GM12878 (cell line): ENCODE results near the gene FCRLB. TPM values are rescaled to one million over a fixed set of nuclear protein-coding genes. Genes with fewer than 3 reads are reported as not detected.

Experiments
- ATAC-seq: fragments of 200-7000 bp; cut with Tn5 transposase; 3 replicates; pipeline ENCODE4 v1.9.1; 2020; ENCODE audit warnings: mild to moderate bottlenecking, moderate library complexity
- BruUV-seq: library from RNA; stranded (reverse); fragments of 400-500 nt; replicated peaks from 2 replicates; lab custom pipeline; 2021; lab: Mats Ljungman, UMichigan
- CTCF ChIA-PET: fragments of 300-600 bp; sonication (Branson Sonifier 250); formaldehyde crosslinking; extraction: SDS; loops from one replicate; lab custom pipeline; 2021; ENCODE audit warnings: inconsistent platforms; lab: Yijun Ruan, JAX
- POLR2A ChIA-PET: fragments of 350-600 bp; formaldehyde crosslinking; extraction: SDS; loops from one replicate; lab custom pipeline; 2021; ENCODE audit warnings: inconsistent platforms; lab: Charles Lee
- RAD21 ChIA-PET: fragments of 300-600 bp; sonication (Branson Sonifier 250); formaldehyde crosslinking; loops from one replicate; lab custom pipeline; 2023; ENCODE audit warnings: antibody characterized with exemption; ENCODE audit not compliant: unreplicated experiment; lab: Charles Lee
- SMC1A ChIA-PET: fragments of 300-600 bp; sonication (Branson Sonifier 250); formaldehyde crosslinking; loops from one replicate; lab custom pipeline; 2023; ENCODE audit not compliant: unreplicated experiment, uncharacterized antibody; lab: Charles Lee
- DNase-seq: peaks from one replicate; pipeline ENCODE4 v3.0.0-alpha.2; 2011; ENCODE audit warnings: low read depth, low spot score
- FAIRE-seq: peaks from 3 replicates; lab custom pipeline; 2011; peaks lifted over from hg19 to GRCh38; lab: Jason Lieb, UNC
- H2AFZ ChIP-seq: 2 replicates; pipeline ENCODE4 v1.6.0; 2011; ENCODE audit warnings: low read depth, low read length, control low read depth; ENCODE audit not compliant: control insufficient read depth
- H3K27ac ChIP-seq: 2 replicates; pipeline ENCODE4 v1.5.1; 2011; ENCODE audit warnings: control low read depth; ENCODE audit not compliant: control insufficient read depth, insufficient read depth
- H3K27me3 ChIP-seq, 2 experiments: replicated peaks in 1 of 2; 2 replicates each; pipeline versions ENCODE4 v1.6.0 to v1.6.1; 2011; ENCODE audit warnings: low read length in 1 of 2; ENCODE audit not compliant: control insufficient read depth in 2 of 2, insufficient read depth in 2 of 2
- H3K36me3 ChIP-seq, 2 experiments: 2 replicates each; pipeline ENCODE4 v1.5.1; 2011; ENCODE audit warnings: low read length in 1 of 2; ENCODE audit not compliant: control insufficient read depth in 2 of 2, insufficient read depth in 2 of 2
- H3K4me1 ChIP-seq: 2 replicates; pipeline ENCODE4 v1.6.1; 2011; ENCODE audit warnings: mild to moderate bottlenecking, low read length, moderate library complexity, mixed read lengths; ENCODE audit not compliant: control insufficient read depth, insufficient read depth
- H3K4me2 ChIP-seq: 2 replicates; pipeline ENCODE4 v1.6.0; 2011; ENCODE audit warnings: control low read depth; ENCODE audit not compliant: control insufficient read depth, insufficient read depth
- H3K4me3 ChIP-seq: fragments of 200-600 bp; sonication (generic); 2 replicates; pipeline ENCODE4 v1.5.1; 2016
- H3K79me2 ChIP-seq: 2 replicates; pipeline ENCODE4 v1.6.0; 2011; ENCODE audit warnings: low read length; ENCODE audit not compliant: control insufficient read depth, insufficient read depth
- H3K9ac ChIP-seq: 2 replicates; pipeline ENCODE4 v1.8.0; 2011; ENCODE audit warnings: low read length, control low read depth, mixed read lengths; ENCODE audit not compliant: control insufficient read depth, insufficient read depth
- H3K9me3 ChIP-seq: replicated peaks from 3 replicates; pipeline ENCODE4 v1.5.1; 2011; ENCODE audit warnings: mild to moderate bottlenecking, low read length; ENCODE audit not compliant: control insufficient read depth, insufficient read depth
- H4K20me1 ChIP-seq: 2 replicates; pipeline ENCODE4 v1.6.0; 2011; ENCODE audit not compliant: control insufficient read depth, insufficient read depth
- BMI1 ChIP-seq: fragments of 450-650 bp; IDR thresholded peaks from 2 replicates; pipeline ENCODE4 v1.6.1; 2016; ENCODE audit warnings: mild to moderate bottlenecking, moderate library complexity, borderline replicate concordance
- BRCA1 ChIP-seq: IDR thresholded peaks from 2 replicates; pipeline ENCODE4 v1.6.1; 2011; ENCODE audit warnings: low read depth, low read length, improper control_type of control experiment
- KAT2A ChIP-seq: conservative IDR thresholded peaks from 2 replicates; pipeline ENCODE4 v1.6.1; 2011; ENCODE audit warnings: low read depth, low read length; ENCODE audit not compliant: control insufficient read depth
- MEF2A ChIP-seq: IDR thresholded peaks from 2 replicates; pipeline ENCODE4 v1.6.1; 2011; ENCODE audit warnings: low read depth, mild to moderate bottlenecking, low read length, moderate library complexity; ENCODE audit not compliant: insufficient read depth
- NBN ChIP-seq: fragments of 450-650 bp; IDR thresholded peaks from 2 replicates; pipeline ENCODE4 v1.6.1; 2016
- PAX5 ChIP-seq: IDR thresholded peaks from 2 replicates; pipeline ENCODE4 v1.6.1; 2011; ENCODE audit warnings: low read depth, low read length, borderline replicate concordance
- SIN3A ChIP-seq: IDR thresholded peaks from 2 replicates; pipeline ENCODE4 v1.6.1; 2012; ENCODE audit warnings: low read depth, low read length, improper control_type of control experiment
- SMAD5 ChIP-seq: IDR thresholded peaks from 2 replicates; pipeline ENCODE4 v1.6.1; 2016; ENCODE audit warnings: antibody characterized with exemption, low read depth
- WGBS: methylation state at CpG from one replicate; pipeline ENCODE4 v1.1.6; 2016; ENCODE audit warnings: low lambda C conversion rate; ENCODE audit not compliant: insufficient replicate concordance, insufficient coverage; ENCODE audit errors: missing lambda C conversion rate; 5-methylcytosine and 5-hydroxymethylcytosine counted together
- in situ Hi-C: fragments of 300-500 bp; cut with MboI; formaldehyde crosslinking; loops from 9 replicates; pipeline ENCODE4 v1.14.3; 2018; ENCODE audit warnings: mixed read lengths
- intact Hi-C: fragments of 100-400 bp; cut with micrococcal nuclease; formaldehyde crosslinking; loops from one replicate; pipeline ENCODE4 v1.14.2; 2022; ENCODE audit not compliant: unreplicated experiment
- polyA plus RNA-seq, 11 experiments: library from polyadenylated mRNA; depleted of rRNA in 4 of 11; unstranded in 6 of 11; stranded (reverse) in 5 of 11; fragments of >200 nt; fragmentation: Nextera tagmentation in 4 of 11; fragmentation: Illumina TruSeq in 1 of 11; extraction: Ambion mirVana in 4 of 11; extraction: Trizol in 1 of 11; gene quantifications; 1 replicate in 1 of 11; 2 replicates in 10 of 11; pipeline versions ENCODE4 v1.2.1 to v1.2.3, GENCODE V29; 2011 to 2016; ENCODE audit warnings: inconsistent platforms in 2 of 11, missing spikeins in 2 of 11, low read depth in 1 of 11
- total RNA-seq, 4 experiments: library from RNA; depleted of rRNA in 3 of 4; stranded (reverse); fragments of >200 nt in 3 of 4; fragmentation: Illumina TruSeq in 1 of 4; extraction: Trizol in 1 of 4; gene quantifications; 2 replicates each; pipeline versions ENCODE4 v1.2.1 to v1.2.3, GENCODE V29; 2013 to 2021
- TF ChIP-seq, protein P1 (sequence below): fragments of 450-650 bp; IDR thresholded peaks from 2 replicates; pipeline ENCODE4 v1.6.1; 2014; ENCODE audit warnings: mild to moderate bottlenecking
- TF ChIP-seq, protein P2 (sequence below): fragments of 150-350 bp; IDR thresholded peaks from 2 replicates; pipeline ENCODE4 v1.6.1; 2016; ENCODE audit warnings: low read depth, low read length
- TF ChIP-seq, protein P3 (sequence below): fragments of 450-650 bp; formaldehyde crosslinking; IDR thresholded peaks from 2 replicates; pipeline ENCODE4 v1.4.0; 2022; ENCODE audit warnings: mild to moderate bottlenecking, moderate library complexity

The FCRLB gene
- total and polyA plus RNA-seq, 10 of the 15 experiments (the other 5 are each of a cell fraction or from before 2014, with no cell fraction given): 0.55 to 11.7 (median 5.6) TPM

DNA sequence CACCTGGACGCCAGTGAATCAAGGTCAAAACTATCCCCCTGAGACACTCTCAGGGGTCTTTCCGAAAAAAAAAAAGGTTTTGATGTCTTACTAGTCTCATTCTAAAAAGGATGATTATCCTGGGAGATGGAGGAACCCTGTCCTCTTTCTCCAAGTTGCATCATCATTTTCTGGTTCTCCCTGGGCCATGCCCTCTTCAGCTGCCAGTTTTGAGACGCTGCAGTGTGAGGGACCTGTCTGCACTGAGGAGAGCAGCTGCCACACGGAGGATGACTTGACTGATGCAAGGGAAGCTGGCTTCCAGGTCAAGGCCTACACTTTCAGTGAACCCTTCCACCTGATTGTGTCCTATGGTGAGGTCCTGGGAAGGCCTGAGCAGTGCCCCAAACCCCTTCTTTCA lies 10.8 kb upstream of the FCRLB start (continued):
- TF ChIP-seq PAX5: no peak
- no peak for TF ChIP-seq NBN
- TF ChIP-seq KAT2A: no peak
- TF ChIP-seq SMAD5: no peak
- no peak for TF ChIP-seq SIN3A
- TF ChIP-seq, protein P1, sequence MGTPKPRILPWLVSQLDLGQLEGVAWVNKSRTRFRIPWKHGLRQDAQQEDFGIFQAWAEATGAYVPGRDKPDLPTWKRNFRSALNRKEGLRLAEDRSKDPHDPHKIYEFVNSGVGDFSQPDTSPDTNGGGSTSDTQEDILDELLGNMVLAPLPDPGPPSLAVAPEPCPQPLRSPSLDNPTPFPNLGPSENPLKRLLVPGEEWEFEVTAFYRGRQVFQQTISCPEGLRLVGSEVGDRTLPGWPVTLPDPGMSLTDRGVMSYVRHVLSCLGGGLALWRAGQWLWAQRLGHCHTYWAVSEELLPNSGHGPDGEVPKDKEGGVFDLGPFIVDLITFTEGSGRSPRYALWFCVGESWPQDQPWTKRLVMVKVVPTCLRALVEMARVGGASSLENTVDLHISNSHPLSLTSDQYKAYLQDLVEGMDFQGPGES: no peak

DNA sequence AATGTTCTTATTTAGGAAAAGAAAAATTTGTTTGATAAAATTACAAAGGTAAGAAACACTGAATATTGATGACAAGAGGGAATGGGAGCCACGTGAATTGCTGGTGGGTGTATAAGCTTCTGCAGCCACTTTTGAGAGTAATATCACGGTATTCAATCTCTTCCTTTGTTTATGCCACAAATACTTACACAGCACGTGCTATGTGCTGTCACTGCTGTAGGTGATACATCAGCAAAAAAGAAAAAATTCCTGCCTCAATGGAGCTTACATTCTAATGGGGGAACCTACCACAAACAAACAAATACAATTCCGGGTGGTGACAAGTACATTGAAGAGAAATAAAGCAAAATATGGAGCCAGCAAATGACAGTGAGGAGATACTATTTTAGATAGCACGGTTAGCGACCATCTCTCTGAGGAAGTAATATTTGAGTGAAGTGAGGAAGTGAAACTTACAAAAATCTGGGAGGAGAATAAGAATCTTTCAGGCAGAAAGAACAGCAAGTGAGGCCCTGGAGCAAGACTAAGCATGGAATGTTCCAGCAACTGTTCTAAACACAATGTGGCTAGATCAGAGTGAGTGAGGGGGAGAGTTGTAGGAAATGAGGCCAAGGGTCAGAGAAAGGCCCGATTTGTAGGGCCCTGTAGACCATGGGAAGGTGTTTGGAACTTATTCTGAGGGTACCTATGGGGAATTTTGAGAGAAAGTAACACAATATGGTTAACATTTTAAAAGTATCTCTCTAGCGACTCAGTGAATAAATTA lies 2.6 kb upstream of the FCRLB start:
- ChIA-PET CTCF (interaction anchor here (0.7 to 2.2 kb wide), 6 partner anchors 10 to 31 kb away, joined by 3 to 10 read pairs (median 4); partner anchors contain the start of genes DUSP12 and FCRLA), SMC1A (interaction anchor here (1.0 to 4.5 kb wide), 4 partner anchors 8 to 15 kb away, joined by 3 to 49 read pairs (median 4); partner anchors contain the start of gene FCRLA), RAD21 (interaction anchor here (1.0 to 2.0 kb wide), 3 partner anchors 11 to 318 kb away, joined by 3 to 10 read pairs (median 3); partner anchors contain the start of gene FCRLA), POLR2A (interaction anchor here (1.0 kb wide), 1 partner anchor 8 kb away, joined by 3 read pairs; no protein-coding TSS in a partner anchor)
- in situ Hi-C loops (no loop called here), intact Hi-C loops (no loop called here)
- Histone ChIP-seq H3K79me2 (no peaks in the 10 kb centered on the region), H3K4me2 (peak overlapping the region; percentile 72), H3K4me1 (peaks cover 45% of the 10 kb centered on the region), H3K9ac (no peak overlapping the region), H3K27me3 (no peaks in the 10 kb centered on the region), H3K9me3 (no peaks in the 10 kb centered on the region), H3K36me3 (no peaks in the 10 kb centered on the region), H3K27ac (peak overlapping the region; percentile 77), H3K4me3 (peak overlapping the region; percentile 41; the same call in 1 of the 2 replicates), H4K20me1 (no peaks in the 10 kb centered on the region), H2AFZ (peak overlapping the region; percentile 68)
- DNase-seq (no peak), FAIRE-seq (peak; percentile 75), ATAC-seq (peak; percentile 82)
- 0% methylated on average over 8 of the region's 8 CpGs for WGBS
- no TSS peak for BruUV-seq
- TF ChIP-seq BMI1: no peak
- TF ChIP-seq BRCA1: no peak
- TF ChIP-seq, protein P2, sequence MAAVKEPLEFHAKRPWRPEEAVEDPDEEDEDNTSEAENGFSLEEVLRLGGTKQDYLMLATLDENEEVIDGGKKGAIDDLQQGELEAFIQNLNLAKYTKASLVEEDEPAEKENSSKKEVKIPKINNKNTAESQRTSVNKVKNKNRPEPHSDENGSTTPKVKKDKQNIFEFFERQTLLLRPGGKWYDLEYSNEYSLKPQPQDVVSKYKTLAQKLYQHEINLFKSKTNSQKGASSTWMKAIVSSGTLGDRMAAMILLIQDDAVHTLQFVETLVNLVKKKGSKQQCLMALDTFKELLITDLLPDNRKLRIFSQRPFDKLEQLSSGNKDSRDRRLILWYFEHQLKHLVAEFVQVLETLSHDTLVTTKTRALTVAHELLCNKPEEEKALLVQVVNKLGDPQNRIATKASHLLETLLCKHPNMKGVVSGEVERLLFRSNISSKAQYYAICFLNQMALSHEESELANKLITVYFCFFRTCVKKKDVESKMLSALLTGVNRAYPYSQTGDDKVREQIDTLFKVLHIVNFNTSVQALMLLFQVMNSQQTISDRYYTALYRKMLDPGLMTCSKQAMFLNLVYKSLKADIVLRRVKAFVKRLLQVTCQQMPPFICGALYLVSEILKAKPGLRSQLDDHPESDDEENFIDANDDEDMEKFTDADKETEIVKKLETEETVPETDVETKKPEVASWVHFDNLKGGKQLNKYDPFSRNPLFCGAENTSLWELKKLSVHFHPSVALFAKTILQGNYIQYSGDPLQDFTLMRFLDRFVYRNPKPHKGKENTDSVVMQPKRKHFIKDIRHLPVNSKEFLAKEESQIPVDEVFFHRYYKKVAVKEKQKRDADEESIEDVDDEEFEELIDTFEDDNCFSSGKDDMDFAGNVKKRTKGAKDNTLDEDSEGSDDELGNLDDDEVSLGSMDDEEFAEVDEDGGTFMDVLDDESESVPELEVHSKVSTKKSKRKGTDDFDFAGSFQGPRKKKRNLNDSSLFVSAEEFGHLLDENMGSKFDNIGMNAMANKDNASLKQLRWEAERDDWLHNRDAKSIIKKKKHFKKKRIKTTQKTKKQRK: no peak
- peak; percentile 66 for TF ChIP-seq MEF2A
- TF ChIP-seq, protein P3, sequence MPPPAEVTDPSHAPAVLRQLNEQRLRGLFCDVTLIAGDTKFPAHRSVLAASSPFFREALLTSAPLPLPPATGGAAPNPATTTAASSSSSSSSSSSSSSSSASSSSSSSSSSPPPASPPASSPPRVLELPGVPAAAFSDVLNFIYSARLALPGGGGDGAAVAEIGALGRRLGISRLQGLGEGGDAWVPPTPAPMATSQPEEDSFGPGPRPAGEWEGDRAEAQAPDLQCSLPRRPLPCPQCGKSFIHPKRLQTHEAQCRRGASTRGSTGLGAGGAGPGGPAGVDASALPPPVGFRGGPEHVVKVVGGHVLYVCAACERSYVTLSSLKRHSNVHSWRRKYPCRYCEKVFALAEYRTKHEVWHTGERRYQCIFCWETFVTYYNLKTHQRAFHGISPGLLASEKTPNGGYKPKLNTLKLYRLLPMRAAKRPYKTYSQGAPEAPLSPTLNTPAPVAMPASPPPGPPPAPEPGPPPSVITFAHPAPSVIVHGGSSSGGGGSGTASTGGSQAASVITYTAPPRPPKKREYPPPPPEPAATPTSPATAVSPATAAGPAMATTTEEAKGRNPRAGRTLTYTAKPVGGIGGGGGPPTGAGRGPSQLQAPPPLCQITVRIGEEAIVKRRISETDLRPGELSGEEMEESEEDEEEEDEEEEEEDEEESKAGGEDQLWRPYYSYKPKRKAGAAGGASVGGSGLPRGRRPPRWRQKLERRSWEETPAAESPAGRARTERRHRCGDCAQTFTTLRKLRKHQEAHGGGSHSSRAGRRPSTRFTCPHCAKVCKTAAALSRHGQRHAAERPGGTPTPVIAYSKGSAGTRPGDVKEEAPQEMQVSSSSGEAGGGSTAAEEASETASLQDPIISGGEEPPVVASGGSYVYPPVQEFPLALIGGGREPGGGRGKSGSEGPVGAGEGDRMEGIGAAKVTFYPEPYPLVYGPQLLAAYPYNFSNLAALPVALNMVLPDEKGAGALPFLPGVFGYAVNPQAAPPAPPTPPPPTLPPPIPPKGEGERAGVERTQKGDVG (CRISPR knock-in tag): no peak
